Esophagus squamous epithelium (tissue), 4 donors: Measurements from ENCODE around the gene ASB14.

Experiments
- POLR2A ChIP-seq, 4 donors: fragments of 450-650 bp; IDR thresholded peaks; one replicate each; pipeline ENCODE4 v1.6.1; 2017; ENCODE audit warnings: antibody characterized with exemption in 4 of 4, mild to moderate bottlenecking in 4 of 4, moderate library complexity in 3 of 4
- TF ChIP-seq, protein P1 (sequence below), 6 experiments: fragments of 450-650 bp in 4 of 6; fragments of 200-600 bp in 2 of 6; sonication (generic) in 2 of 6; IDR thresholded peaks; one replicate each; pipeline ENCODE4 v1.5.1; 2016 to 2019; ENCODE audit warnings: antibody characterized with exemption in 6 of 6, mild to moderate bottlenecking in 4 of 6, moderate library complexity in 4 of 6

- TF ChIP-seq, protein P1, sequence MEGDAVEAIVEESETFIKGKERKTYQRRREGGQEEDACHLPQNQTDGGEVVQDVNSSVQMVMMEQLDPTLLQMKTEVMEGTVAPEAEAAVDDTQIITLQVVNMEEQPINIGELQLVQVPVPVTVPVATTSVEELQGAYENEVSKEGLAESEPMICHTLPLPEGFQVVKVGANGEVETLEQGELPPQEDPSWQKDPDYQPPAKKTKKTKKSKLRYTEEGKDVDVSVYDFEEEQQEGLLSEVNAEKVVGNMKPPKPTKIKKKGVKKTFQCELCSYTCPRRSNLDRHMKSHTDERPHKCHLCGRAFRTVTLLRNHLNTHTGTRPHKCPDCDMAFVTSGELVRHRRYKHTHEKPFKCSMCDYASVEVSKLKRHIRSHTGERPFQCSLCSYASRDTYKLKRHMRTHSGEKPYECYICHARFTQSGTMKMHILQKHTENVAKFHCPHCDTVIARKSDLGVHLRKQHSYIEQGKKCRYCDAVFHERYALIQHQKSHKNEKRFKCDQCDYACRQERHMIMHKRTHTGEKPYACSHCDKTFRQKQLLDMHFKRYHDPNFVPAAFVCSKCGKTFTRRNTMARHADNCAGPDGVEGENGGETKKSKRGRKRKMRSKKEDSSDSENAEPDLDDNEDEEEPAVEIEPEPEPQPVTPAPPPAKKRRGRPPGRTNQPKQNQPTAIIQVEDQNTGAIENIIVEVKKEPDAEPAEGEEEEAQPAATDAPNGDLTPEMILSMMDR (IDR thresholded peaks at IDR 0.05): no peak
- no peak for TF ChIP-seq POLR2A (IDR thresholded peaks at IDR 0.05)
Observed at GRCh38 chr3:57335283-57335938, 42.9 kb upstream of the ASB14 start.
